ENCODE measurements around the gene NSFL1C. TPM values are rescaled to one million over a fixed set of nuclear protein-coding genes. Genes with fewer than 3 reads are reported as not detected.
A peak's percentile ranks its signal among the peaks of the same experiment; 100 is the strongest.

NSFL1C gene
- total RNA-seq, 1 experiment from 2014 or later = 81.6 TPM

GRCh38 chr20:1484438-1485116 lies 17.9 kb upstream of the NSFL1C start:
- DNase-seq (ENCODE audit: low spot score) = no peak

GRCh38 chr20:1479831-1480595 lies 13.4 kb upstream of the NSFL1C start:
- DNase-seq (ENCODE audit: low spot score) = no peak

GRCh38 chr20:1478566-1478965 lies 11.9 kb upstream of the NSFL1C start:
- peak; percentile 84 for DNase-seq (ENCODE audit: low spot score)

GRCh38 chr20:1477896-1478490 lies 11.3 kb upstream of the NSFL1C start:
- no peak for DNase-seq (ENCODE audit: low spot score)

- no peak for DNase-seq (ENCODE audit: low spot score)
Observed at GRCh38 chr20:1474817-1475603, 8.4 kb upstream of the NSFL1C start.

GRCh38 chr20:1474325-1474724 lies 7.7 kb upstream of the NSFL1C start:
- no peak for DNase-seq (ENCODE audit: low spot score)

- no peak for DNase-seq (ENCODE audit: low spot score)
Observed at GRCh38 chr20:1473246-1474220, 6.9 kb upstream of the NSFL1C start.

- no peak for DNase-seq (ENCODE audit: low spot score)
Observed at GRCh38 chr20:1472556-1473245, 6.1 kb upstream of the NSFL1C start.

- DNase-seq (ENCODE audit: low spot score) = no peak
Observed at GRCh38 chr20:1471242-1471641, 4.6 kb upstream of the NSFL1C start.

- peak; percentile 100 for DNase-seq (ENCODE audit: low spot score)
Observed at GRCh38 chr20:1469925-1470571, 3.4 kb upstream of the NSFL1C start.

- no peak for DNase-seq (ENCODE audit: low spot score)
Observed at GRCh38 chr20:1469306-1469905, 2.8 kb upstream of the NSFL1C start.

- no peak for DNase-seq (ENCODE audit: low spot score)
Observed at GRCh38 chr20:1468117-1468624, 1.5 kb upstream of the NSFL1C start.

GRCh38 chr20:1467355-1468116 lies 887 bp upstream of the NSFL1C start:
- no peak for DNase-seq (ENCODE audit: low spot score)

GRCh38 chr20:1467082-1467354 lies 369 bp upstream of the NSFL1C start:
- DNase-seq (ENCODE audit: low spot score) = no peak

GRCh38 chr20:1465470-1466210 lies 1.0 kb downstream of the NSFL1C start:
- DNase-seq (ENCODE audit: low spot score) = no peak

- DNase-seq (ENCODE audit: low spot score) = no peak
Observed at GRCh38 chr20:1463971-1464570, 2.6 kb downstream of the NSFL1C start.

- no peak for DNase-seq (ENCODE audit: low spot score)
Observed at GRCh38 chr20:1462834-1463233, 3.8 kb downstream of the NSFL1C start.

GRCh38 chr20:1462001-1462400 lies 4.6 kb downstream of the NSFL1C start:
- no peak for DNase-seq (ENCODE audit: low spot score)
